HG03439 (cell line): Measurements from ENCODE around the gene BICD2.

Experiments used
- ATAC-seq: cut with Tn5 transposase; IDR thresholded peaks from one replicate; pipeline ENCODE4 v1.9.1; 2021; ENCODE audit warnings: mild to moderate bottlenecking, moderate library complexity; ENCODE audit not compliant: unreplicated experiment

BICD2 gene

DNA sequence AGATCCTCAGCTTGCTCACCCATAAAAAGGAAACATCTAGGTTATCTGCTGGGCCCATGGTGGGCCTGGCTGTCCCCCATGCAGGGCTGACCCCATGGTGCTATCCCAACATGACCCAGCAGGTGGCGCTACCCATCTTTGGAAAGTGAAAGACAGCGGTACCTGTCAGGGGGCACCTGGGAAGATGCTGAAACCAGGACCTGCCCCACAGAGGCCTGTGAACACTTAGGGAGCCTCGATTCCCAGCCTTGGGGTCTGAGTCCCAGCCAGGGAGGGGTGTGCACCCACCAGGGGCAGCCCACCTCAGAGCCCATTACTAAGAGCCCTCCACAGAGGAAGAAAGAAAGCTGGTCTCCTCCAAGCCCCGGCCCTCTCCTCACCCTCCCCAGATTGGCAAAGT, 48.1 kb downstream of the BICD2 start:
- ATAC-seq, result no peak

GRCh38 chr9:92715488-92716231, 49.0 kb downstream of the BICD2 start:
- ATAC-seq, result no peak

GRCh38 chr9:92714787-92715487, 49.7 kb downstream of the BICD2 start:
- no peak for ATAC-seq

GRCh38 chr9:92714016-92714415, 50.6 kb downstream of the BICD2 start:
- no peak for ATAC-seq

GRCh38 chr9:92713528-92713927, 51.1 kb downstream of the BICD2 start:
- ATAC-seq, result no peak

GRCh38 chr9:92712767-92713166, 51.9 kb downstream of the BICD2 start:
- no peak for ATAC-seq

GRCh38 chr9:92711844-92712243, 52.8 kb downstream of the BICD2 start:
- no peak for ATAC-seq

DNA sequence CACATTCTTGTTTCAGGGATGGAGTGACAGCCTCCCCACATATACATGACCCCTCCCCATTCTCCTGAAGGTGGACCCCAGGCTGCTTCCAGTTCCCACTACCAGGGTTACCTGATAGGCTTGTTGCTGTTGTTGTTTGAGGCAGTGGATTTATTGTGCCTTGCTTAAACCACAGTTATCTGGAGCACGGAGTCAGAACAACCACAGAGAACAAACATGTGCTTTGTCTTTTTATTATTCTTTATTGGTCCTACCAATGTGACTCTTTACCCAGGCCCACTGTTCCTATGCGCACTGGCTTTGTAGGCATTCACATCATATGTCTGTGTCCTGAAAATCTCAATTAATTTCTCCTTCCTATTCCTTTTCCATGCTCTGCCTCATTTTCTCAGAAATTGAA, 53.5 kb downstream of the BICD2 start:
- ATAC-seq, result no peak

GRCh38 chr9:92710368-92710767, 54.3 kb downstream of the BICD2 start:
- no peak for ATAC-seq

GRCh38 chr9:92709954-92710353, 54.7 kb downstream of the BICD2 start:
- no peak for ATAC-seq

DNA sequence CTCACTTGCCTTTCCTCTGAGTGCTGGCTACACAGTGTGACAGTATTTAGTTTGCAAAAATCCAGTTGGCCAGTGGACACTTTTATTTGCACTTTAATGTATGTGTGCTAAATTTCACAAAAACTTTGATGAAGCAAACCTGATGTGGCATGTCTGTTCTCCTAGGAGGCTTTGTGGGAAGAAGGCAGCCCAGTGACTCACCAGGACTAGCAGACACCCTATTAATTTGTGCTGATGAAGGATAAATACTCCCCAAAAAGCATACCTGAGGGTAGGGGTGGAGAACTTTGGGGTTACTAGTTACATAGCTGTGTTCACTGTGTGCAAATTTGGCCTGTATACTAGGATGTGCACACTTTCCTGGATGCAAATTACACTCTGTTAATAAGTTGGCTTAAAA, 55.4 kb downstream of the BICD2 start:
- ATAC-seq, result no peak

GRCh38 chr9:92707530-92707929, 57.1 kb downstream of the BICD2 start:
- ATAC-seq, result no peak

DNA sequence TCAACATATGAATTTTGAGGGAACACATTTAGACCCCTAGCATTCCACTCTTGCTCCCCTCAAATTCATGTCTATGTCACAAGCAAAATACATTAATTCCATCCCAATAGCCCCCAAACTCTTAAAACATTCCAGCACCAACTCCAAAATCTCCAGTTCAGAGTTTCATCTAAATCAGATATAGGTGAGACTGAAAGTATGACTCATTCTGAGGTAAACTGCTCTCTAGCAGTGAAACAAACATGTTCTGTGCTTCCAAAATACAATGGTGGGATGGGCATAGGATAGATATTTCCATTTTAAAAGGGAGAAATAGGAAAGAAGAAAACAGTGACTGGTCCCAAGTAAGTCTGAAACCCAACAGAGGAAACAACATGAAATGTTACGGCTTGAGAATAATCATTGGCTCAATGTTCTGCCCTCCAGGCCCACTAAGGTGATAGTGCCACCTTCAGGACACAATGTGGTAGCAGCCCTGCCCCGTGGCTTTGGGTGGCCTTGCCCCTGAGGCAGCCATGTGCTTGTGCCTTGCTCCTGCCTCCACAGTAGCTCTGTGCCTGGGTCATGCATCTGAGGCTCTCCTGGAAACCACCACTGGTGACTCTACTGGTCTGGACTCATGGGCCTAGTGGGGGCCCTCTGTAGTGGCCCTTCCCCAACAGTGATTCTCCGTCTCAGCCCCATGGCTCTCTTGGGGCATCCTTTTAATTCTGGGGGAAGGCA, 58.3 kb downstream of the BICD2 start:
- ATAC-seq, result no peak

GRCh38 chr9:92704528-92704927, 60.1 kb downstream of the BICD2 start:
- ATAC-seq, result no peak

DNA sequence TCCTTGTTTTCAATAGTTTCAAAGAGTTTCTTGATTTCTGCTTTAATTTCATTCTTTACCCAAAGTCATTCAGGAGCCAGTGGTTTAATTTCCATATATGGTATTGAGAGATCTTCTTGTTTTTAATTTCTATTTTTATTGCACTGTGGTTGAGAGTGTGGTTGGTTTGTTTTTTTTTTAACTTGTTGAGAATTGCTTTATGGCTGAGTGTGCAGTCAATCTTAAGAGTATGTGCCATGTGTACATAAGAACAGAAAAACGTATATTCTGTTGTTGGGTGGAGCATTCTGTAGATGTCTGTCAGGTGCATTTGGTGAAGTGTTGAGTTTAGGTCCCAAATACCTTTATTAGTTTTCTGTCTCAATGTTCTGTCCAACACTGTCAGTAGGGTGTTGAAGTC, 68.0 kb downstream of the BICD2 start:
- ATAC-seq, result no peak

DNA sequence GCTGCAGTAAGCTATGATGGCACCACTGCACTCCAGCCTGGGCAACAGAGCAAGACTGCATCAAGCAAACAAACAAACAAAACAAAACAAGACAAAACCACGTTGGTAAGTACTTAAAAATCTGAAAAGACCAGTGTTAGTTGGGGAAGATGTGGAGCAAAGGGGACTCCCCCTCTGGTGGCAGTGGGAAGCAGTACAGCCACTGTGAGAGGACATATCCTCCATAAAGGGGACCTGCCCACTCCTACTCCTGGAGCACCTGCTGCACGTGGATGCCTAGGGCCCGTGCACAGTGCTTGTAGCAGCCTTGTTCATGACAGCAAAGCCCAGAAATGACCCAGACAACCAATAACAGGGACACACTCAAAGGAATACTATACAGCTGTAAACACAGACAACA, 77.7 kb downstream of the BICD2 start:
- no peak for ATAC-seq

GRCh38 chr9:92685022-92685421, 79.6 kb downstream of the BICD2 start:
- no peak for ATAC-seq

DNA sequence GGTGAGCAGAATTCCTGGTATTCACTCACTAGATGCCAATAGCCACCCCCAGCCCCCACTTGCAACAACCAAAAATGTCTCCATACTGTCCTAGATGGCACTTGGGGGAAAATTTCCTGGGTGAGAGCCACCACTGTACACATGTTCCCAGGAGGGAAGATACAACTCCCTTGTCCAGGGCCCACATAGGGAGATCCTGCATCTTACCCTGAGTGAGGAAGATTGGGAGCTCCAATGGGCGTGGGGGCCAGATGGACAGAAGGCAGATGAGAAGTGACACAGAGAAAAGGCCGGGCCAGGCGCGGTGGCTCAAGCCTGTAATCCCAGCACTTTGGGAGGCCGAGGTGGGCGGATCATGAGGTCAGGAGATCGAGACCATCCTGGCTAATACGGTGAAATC, 82.4 kb downstream of the BICD2 start:
- no peak for ATAC-seq

- no peak for ATAC-seq
Observed at GRCh38 chr9:92680166-92681119, 84.2 kb downstream of the BICD2 start.

- ATAC-seq, result no peak
Observed at GRCh38 chr9:92679413-92680165, 85.0 kb downstream of the BICD2 start.
